Measurements from ENCODE around the gene CTSG.
"Not testable (repeated sequence)": the region's sequence is repeated elsewhere in the genome, so short reads cannot be mapped to it uniquely, and the experiment has no call there.

The CTSG gene

DNA sequence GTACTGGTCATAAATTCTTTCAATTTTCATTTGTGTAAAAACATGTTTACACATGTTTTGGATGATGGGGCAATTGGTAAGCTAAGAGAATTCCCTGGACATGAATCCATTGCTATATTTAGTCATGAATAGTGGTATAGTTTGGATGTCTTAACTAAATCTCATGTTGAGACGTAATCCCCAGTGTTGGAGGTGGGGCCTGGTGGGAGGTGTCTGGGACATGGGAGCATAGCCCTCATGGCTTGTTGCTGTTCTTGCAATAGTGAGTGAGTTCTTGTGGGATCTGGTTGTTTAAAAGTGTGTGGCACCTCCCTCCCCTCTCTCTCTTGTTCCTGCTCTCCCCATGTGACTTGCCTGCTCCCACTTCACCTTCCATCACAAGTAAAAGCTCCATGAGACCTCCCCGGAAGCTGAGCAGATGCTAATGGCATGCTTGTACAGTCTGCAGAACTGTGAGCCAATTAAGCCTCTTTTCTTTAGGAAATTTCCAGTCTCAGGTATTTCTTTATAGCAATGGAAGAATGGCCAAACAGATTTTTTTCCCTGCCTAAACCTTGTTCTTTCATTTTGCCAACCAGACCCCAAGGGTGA is 33.6 kb downstream of the CTSG start:
- Histone ChIP-seq H2AFZ (ENCODE audit: low read length, unreplicated experiment) (no peak overlapping the region), H3K27me3 (ENCODE audit: insufficient read depth, low read length) (no peaks in the 10 kb centered on the region), H3K4me1 (ENCODE audit: control insufficient read depth, insufficient read depth, low read length, unreplicated experiment) (no peaks in the 10 kb centered on the region), H3K79me2 (ENCODE audit: control insufficient read depth, insufficient read depth, low read length, unreplicated experiment) (no peaks in the 10 kb centered on the region), H3K36me3 (ENCODE audit: insufficient read depth, low read length) (no peaks in the 10 kb centered on the region), H3K4me3 (ENCODE audit: low read depth, low read length) (no peak overlapping the region), H3K27ac (ENCODE audit: low read depth, low read length) (no peak overlapping the region)

DNA sequence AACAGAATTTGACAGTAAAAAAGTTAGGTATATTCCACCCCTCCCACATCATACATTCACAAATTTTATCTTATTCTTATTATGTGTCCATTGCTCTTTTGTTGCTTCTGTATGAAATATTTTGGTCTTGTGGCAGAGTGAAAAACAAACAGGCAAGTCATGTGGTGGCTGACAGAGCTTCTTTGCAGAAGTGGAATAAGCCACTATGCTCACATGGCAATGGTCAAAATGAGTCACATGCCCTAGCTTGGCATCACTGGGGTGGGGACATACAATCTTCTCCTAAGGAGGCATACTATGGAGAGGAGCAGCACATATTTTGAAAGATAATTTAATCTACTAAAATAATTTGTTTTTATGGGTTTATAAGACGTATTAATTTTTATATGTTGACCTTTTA is 40.3 kb downstream of the CTSG start:
- H2AFZ ChIP-seq (ENCODE audit: low read length, unreplicated experiment): no peak overlapping the region
- no peaks in the 10 kb centered on the region for H3K36me3 ChIP-seq (ENCODE audit: insufficient read depth, low read length)

DNA sequence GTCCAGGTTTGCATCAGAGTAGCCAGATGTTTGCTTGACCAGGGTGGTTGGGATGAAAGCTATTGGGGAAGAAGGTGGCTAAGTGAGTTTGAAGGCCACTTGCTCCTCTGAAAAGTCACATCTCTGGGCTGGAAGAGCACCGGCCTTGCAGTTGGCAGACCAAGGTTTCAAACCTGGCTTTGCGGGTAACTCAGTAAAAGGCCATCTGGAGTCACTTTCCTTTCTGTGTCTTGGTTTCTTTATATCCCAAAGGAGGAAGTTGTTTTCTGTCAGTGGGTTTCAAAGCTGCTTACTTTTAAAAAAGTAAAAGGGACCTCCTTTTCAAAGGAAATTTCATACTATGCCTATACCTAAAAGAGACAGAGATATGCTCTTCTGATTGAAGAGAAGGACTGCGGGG is 41.8 kb downstream of the CTSG start:
- Histone ChIP-seq H3K27me3 (ENCODE audit: insufficient read depth, low read length) (no peaks in the 10 kb centered on the region), H2AFZ (ENCODE audit: low read length, unreplicated experiment) (no peak overlapping the region), H3K27ac (ENCODE audit: low read depth, low read length) (no peak overlapping the region), H3K36me3 (ENCODE audit: insufficient read depth, low read length) (no peaks in the 10 kb centered on the region), H3K4me3 (ENCODE audit: low read depth, low read length) (no peak overlapping the region), H3K79me2 (ENCODE audit: control insufficient read depth, insufficient read depth, low read length, unreplicated experiment) (no peaks in the 10 kb centered on the region), H3K4me1 (ENCODE audit: control insufficient read depth, insufficient read depth, low read length, unreplicated experiment) (no peaks in the 10 kb centered on the region)

More for the DNA sequence above, 40.3 kb downstream of the CTSG start:
- no peaks in the 10 kb centered on the region for H3K27me3 ChIP-seq (ENCODE audit: insufficient read depth, low read length)
- no peaks in the 10 kb centered on the region for H3K4me1 ChIP-seq (ENCODE audit: control insufficient read depth, insufficient read depth, low read length, unreplicated experiment)
- H3K27ac ChIP-seq (ENCODE audit: low read depth, low read length): no peak overlapping the region
- H3K4me3 ChIP-seq (ENCODE audit: low read depth, low read length): no peak overlapping the region
- no peaks in the 10 kb centered on the region for H3K79me2 ChIP-seq (ENCODE audit: control insufficient read depth, insufficient read depth, low read length, unreplicated experiment)

DNA sequence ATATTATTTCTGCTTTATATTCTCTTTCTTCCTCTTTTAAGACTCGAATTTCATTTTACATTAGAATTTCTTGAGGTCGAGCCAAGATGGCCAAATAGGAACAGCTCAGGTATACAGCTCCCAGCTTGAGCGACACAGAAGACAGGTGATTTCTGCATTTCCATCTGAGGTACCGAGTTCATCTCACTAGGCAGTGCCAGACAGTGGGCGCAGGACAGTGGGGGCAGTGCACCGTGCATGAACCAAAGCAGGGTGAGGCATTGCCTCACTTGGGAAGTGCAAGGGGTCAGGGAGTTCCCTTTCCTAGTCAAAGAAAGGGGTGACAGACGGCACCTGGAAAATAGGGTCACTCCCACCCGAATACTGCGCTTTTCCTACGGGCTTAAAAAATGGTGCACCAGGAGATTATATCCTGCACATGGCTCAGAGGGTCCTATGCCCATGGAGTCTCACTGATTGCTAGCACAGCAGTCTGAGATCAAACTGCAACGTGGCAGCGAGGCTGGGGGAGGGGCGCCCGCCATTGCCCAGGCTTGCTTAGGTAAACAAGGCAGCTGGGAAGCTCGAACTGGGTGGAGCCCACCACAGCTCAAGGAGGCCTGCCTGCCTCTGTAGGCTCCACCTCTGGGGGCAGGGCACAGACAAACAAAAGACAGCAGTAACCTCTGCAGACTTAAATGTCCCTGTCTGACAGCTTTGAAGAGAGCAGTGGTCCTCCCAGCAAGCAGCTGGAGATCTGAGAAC is 50.0 kb downstream of the CTSG start:
- not testable (repeated sequence) for H3K4me3 ChIP-seq (ENCODE audit: low read depth, low read length); H2AFZ ChIP-seq (ENCODE audit: low read length, unreplicated experiment); H3K27ac ChIP-seq (ENCODE audit: low read depth, low read length); H3K4me1 ChIP-seq (ENCODE audit: control insufficient read depth, insufficient read depth, low read length, unreplicated experiment); H3K36me3 ChIP-seq (ENCODE audit: insufficient read depth, low read length); H3K79me2 ChIP-seq (ENCODE audit: control insufficient read depth, insufficient read depth, low read length, unreplicated experiment)
- H3K27me3 ChIP-seq (ENCODE audit: insufficient read depth, low read length): peaks cover 14% of the 10 kb centered on the region; the same call in 1 of the 2 replicates

Data from ACC112 (cell line).